ENCODE results near the gene MGMT.

The MGMT gene

GRCh38 chr10:129520440-129521080, 53.5 kb downstream of the MGMT start:
- no peak for DNase-seq (ENCODE audit: low read depth in 2 of 2)

- DNase-seq (ENCODE audit: low read depth in 2 of 2): no peak
Observed at GRCh38 chr10:129521161-129522025, 54.4 kb downstream of the MGMT start.

DNA sequence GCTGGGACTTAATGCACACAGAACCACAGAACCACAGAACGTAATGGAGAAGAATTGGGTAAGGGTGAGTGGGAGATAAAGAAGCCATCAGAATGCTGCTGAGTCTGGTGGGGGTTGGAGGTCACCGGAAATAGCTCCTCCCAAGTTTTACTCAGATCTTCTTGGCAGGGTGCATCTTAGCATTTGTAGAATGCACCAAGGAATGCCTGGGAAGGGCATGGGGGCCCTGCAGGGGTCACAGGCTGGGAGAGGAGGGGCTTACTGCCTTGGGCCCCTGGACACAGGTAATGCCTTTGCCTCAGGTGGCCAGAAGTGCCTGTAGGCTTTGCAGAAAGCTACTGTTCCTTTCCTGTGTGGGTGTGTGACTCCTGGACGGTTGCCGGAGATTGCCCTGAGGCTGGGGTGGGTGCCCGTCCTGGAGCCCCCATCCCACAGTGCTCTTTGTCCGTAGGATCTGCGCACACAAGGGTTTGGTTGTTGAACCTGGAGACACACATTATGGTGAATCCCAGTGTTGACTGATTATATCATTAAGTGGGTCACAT, 55.1 kb downstream of the MGMT start:
- no peak for DNase-seq (ENCODE audit: low read depth in 2 of 2)

DNA sequence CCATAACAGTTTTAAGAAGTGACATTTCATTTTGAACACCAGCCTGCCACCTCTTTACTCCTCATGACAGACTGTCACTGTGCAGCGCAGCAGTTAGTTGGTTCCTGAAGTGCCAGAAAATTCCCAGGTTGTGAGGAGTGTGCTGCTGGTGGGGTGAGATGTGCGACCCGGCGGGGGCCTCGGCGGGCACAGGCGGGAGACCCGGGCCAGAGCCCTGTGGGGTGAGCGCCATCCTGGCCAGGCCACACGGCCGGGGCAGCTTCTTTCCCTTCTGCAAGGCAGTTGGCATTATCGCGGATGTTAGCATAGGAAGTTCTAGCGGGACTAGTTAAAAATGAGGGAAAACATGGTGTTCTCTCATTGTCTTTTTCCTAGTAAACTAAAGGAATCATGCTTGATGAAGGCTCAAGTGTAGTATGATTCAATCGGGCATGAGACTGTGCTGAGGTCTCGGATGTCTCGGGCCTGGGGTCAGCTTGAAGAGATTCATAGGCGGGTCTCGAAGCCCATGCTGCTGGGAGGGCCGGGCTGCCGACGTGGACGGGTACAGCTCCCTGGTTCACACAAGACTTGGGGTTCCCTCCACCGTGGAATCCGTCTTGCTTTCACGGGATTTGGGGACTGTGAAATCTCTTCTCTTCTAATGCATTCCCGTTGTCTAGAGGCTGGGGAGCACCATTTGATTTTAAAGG, 56.1 kb downstream of the MGMT start:
- DNase-seq (ENCODE audit: low read depth in 2 of 2): no peak

GRCh38 chr10:129523723-129524316, 56.8 kb downstream of the MGMT start:
- DNase-seq (ENCODE audit: low read depth in 2 of 2): no peak

GRCh38 chr10:129524936-129525335, 57.9 kb downstream of the MGMT start:
- no peak for DNase-seq (ENCODE audit: low read depth in 2 of 2)

- DNase-seq (ENCODE audit: low read depth in 2 of 2): no peak
Observed at GRCh38 chr10:129525401-129525801, 58.4 kb downstream of the MGMT start.

- DNase-seq (ENCODE audit: low read depth in 2 of 2): no peak
Observed at GRCh38 chr10:129526943-129527342, 59.9 kb downstream of the MGMT start.

- no peak for DNase-seq (ENCODE audit: low read depth in 2 of 2)
Observed at GRCh38 chr10:129528376-129528978, 61.4 kb downstream of the MGMT start.

DNA sequence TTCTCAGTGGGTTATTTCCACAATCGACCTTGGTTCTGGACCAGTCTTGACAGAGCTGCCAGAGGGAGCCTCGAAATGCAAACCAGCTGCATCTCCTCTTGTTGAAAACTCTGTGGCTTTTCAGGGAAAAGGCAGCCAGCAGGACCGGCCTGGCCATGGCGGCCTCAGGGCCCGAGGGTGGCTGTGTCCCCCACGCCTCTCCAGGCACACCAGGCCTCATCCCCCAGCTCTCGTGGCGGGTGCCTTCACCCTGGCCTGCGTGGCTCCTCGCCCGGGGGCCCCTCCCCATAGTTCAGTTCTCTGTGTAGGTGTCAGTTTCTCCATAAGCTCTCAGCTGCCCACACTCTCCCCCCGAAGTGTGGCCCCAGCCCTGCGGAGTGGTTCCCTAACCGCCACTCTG, 63.5 kb downstream of the MGMT start:
- no peak for DNase-seq (ENCODE audit: low read depth in 2 of 2)

DNA sequence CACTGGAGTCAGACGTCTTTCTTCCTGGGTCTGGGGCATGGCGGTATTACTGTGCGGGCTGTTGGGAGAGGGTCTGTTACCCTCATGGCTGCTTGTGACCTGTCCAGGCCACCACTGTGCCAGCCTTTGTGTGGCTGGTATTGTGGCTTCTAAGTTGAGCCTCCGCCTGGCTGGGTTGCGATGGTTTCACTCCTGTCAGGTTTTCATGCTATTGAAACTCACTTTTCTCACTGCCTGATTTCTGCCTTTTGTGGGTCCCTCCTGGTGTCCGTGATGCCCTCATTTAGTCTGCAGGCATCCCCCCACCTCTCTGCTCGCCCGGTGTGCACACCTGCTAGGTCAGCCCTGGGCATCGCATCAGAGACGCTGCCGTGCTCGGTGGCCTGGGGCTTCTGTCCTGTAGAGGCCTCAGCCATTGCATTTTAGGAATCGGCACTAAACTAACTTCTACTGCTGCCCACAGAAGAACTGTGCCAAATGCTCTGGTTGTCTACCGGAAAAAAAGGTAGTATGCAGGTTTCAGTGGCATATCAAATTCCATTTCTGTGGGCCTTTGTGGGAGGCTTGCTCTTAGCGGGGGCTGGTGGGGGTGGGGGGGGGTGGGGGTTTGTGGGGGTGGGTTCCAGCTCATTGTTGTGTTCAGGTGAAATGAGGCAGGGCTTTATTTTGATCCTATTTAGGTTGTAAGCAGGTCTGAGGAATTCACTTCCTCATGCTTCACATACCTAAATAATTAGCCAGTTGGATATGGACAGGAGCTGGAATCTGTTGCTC, 64.3 kb downstream of the MGMT start:
- DNase-seq (ENCODE audit: low read depth in 2 of 2): no peak

- DNase-seq (ENCODE audit: low read depth in 2 of 2): no peak
Observed at GRCh38 chr10:129531969-129532660, 65.1 kb downstream of the MGMT start.

GRCh38 chr10:129532838-129533237, 65.8 kb downstream of the MGMT start:
- DNase-seq (ENCODE audit: low read depth in 2 of 2): no peak

GRCh38 chr10:129533281-129533680, 66.2 kb downstream of the MGMT start:
- no peak for DNase-seq (ENCODE audit: low read depth in 2 of 2)

DNA sequence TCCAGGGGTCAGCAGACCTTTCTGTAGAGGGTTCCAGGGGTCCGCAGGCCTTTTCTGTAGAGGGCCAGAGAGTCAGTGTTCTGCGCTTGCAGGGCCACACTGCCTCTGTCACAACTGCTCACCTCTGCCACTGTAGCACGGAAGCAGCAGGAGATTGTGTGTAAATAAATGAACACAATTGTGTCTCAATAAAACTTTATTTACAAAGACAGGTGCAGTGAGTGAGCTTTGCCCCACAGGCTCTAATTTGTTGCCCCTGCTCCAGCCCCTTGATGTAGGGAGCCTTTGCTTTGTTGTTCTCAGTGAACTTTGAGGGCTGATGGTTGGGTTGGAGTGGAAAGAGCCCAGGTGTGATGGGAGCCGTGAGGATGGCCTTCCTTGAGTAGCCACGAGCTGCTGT, 67.8 kb downstream of the MGMT start:
- DNase-seq (ENCODE audit: low read depth in 2 of 2): no peak

DNA sequence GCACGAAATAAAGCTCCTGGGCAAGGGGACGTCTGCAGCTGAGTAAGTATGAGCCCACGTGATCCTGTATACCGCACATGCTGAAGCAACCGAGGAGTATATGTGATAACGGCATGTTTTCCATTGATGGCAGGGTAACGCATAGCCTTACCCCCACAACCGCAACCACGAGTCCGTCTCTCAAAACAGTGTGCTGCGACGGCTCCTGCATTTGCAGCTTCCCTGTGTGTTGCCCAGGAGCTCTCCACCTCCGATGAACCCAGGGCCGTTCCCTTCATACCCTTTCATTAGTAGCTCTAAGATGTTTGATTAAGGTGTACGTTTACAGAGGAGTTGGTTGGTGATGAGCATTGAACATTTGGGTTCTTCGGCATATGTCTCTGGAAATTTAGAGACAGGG, 69.3 kb downstream of the MGMT start:
- no peak for DNase-seq (ENCODE audit: low read depth in 2 of 2)

DNA sequence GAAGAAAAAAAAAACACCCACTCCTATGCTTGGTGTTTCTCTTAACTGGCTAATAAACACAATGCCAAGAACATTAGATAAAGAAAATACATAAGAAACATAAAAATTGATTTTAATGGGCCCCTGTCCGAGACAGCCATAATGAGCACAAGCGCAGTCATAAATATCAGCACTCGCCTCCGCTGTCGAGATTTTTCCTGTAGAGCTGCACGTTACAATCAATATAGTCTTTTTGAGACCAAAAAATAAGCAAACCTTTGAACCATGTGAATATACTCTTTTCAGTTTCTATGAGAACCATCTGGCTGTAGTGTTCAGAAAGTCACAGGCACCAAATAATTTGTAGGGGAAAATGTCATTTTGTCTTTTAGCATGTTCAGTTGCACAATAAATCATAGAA, 70.1 kb downstream of the MGMT start:
- no peak for DNase-seq (ENCODE audit: low read depth in 2 of 2)

- no peak for DNase-seq (ENCODE audit: low read depth in 2 of 2)
Observed at GRCh38 chr10:129538236-129538635, 71.2 kb downstream of the MGMT start.

DNA sequence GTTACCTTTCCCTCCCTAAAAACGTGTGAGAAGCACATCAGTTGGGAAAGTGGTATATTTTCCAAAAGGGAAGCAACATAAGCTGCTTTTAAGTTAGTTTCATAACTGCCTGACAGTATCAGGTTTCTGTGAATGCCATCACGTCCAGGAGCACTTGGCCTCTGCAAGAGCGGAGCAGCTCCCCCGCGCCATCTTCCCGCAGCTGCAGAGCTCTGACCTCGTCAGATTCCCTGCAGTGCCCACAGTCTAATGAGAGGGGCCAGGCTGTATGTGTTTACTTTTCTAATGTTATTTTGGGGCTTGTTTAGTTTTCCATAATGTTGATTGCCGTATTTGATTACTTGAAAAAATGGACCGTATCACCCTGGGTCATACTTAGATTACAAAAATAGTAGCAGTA, 74.2 kb downstream of the MGMT start:
- no peak for DNase-seq (ENCODE audit: low read depth in 2 of 2)

GRCh38 chr10:129541748-129542487, 74.9 kb downstream of the MGMT start:
- DNase-seq (ENCODE audit: low read depth in 2 of 2): no peak
